Activated CD4-positive, alpha-beta memory T cell treated with anti-CD3 and anti-CD28 coated beads, Interleukin-2, amount 10 ng/mL, durations not matched to agents 7 days and 5 days (primary cell): ENCODE data around the gene PRSS57. TPM values are rescaled to one million over a fixed set of nuclear protein-coding genes. Genes with fewer than 3 reads are reported as not detected.

Experiments used
- CTCF ChIA-PET: fragments of 350-600 bp; sonication (Branson Sonifier 250); formaldehyde crosslinking; loops from one replicate; lab custom pipeline; 2021; ENCODE audit warnings: antibody characterized with exemption, inconsistent platforms; lab: Charles Lee
- POLR2A ChIA-PET: fragments of 350-600 bp; sonication (Branson Sonifier 250); formaldehyde crosslinking; loops from one replicate; lab custom pipeline; 2021; ENCODE audit warnings: antibody characterized with exemption; lab: Charles Lee
- DNase-seq: peaks from one replicate; pipeline ENCODE4 v3.0.0-alpha.2; 2020
- H3K27ac Mint-ChIP-seq: one replicate; pipeline ENCODE4 v1.8.0; 2021; ENCODE audit warnings: mild to moderate bottlenecking, mixed read lengths
- H3K27me3 Mint-ChIP-seq: one replicate; pipeline ENCODE4 v1.8.0; 2021; ENCODE audit warnings: mixed read lengths
- H3K36me3 Mint-ChIP-seq: one replicate; pipeline ENCODE4 v1.8.0; 2021; ENCODE audit warnings: low read depth, mixed read lengths
- H3K4me1 Mint-ChIP-seq: one replicate; pipeline ENCODE4 v1.8.0; 2021; ENCODE audit warnings: mixed read lengths
- H3K4me3 Mint-ChIP-seq: one replicate; pipeline ENCODE4 v1.8.0; 2021; ENCODE audit warnings: mild to moderate bottlenecking, mixed read lengths
- H3K9me3 Mint-ChIP-seq: one replicate; pipeline ENCODE4 v1.8.0; 2021; ENCODE audit warnings: mixed read lengths
- total RNA-seq, 2 experiments: library from RNA; stranded (reverse); gene quantifications; one replicate each; pipeline ENCODE4 v1.2.3, GENCODE V29; 2021

Gene PRSS57
- total RNA-seq, 2 experiments from 2014 or later, result not detected

- H3K9me3 Mint-ChIP-seq, result no peaks in the 10 kb centered on the region
- CTCF ChIA-PET, result no interaction called here
- POLR2A ChIA-PET, result no interaction called here
- no peak overlapping the region for H3K4me3 Mint-ChIP-seq
- H3K4me1 Mint-ChIP-seq, result peaks cover 48% of the 10 kb centered on the region
- peaks cover 47% of the 10 kb centered on the region for H3K36me3 Mint-ChIP-seq
- H3K27me3 Mint-ChIP-seq, result no peaks in the 10 kb centered on the region
- DNase-seq, result no peak
- peak overlapping the region; percentile 31 for H3K27ac Mint-ChIP-seq
Observed at GRCh38 chr19:656751-657559, 38.3 kb downstream of the PRSS57 start.

DNA sequence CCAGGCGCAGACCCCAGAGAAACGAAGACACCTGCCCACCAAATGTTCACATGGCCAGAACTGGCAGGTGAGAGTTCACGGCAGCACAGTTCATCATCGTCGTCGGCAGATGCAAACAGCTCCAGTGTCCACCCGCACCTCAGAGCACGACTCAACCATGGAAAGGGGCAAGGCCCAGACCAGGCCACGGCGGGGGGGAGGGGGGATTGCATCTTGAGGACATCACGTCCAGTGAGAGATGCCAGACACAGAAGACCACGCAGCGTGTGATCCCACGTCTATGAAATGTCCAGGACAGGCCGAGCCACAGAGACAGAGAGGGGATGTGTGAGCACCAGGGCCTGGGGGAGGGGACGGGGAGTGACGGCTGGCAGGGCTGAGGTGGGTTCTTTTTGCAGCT lies 39.6 kb downstream of the PRSS57 start:
- no peak for DNase-seq
- ChIA-PET CTCF (no interaction called here), POLR2A (interaction anchor here (1.1 kb wide), 1 partner anchor 15 kb away, joined by 3 read pairs; no protein-coding TSS in a partner anchor)
- H3K4me3 Mint-ChIP-seq, result no peak overlapping the region
- H3K27me3 Mint-ChIP-seq, result no peaks in the 10 kb centered on the region
- no peaks in the 10 kb centered on the region for H3K9me3 Mint-ChIP-seq
- H3K4me1 Mint-ChIP-seq, result peaks cover 43% of the 10 kb centered on the region
- H3K27ac Mint-ChIP-seq, result no peak overlapping the region
- H3K36me3 Mint-ChIP-seq, result peaks cover 39% of the 10 kb centered on the region

GRCh38 chr19:653425-653824 lies 41.8 kb downstream of the PRSS57 start:
- H3K9me3 Mint-ChIP-seq, result no peaks in the 10 kb centered on the region
- no peak overlapping the region for H3K27ac Mint-ChIP-seq
- H3K4me3 Mint-ChIP-seq, result no peak overlapping the region
- H3K36me3 Mint-ChIP-seq, result peaks cover 38% of the 10 kb centered on the region
- DNase-seq, result no peak
- H3K4me1 Mint-ChIP-seq, result peaks cover 23% of the 10 kb centered on the region
- no peaks in the 10 kb centered on the region for H3K27me3 Mint-ChIP-seq
- ChIA-PET CTCF (no interaction called here), POLR2A (no interaction called here)

DNA sequence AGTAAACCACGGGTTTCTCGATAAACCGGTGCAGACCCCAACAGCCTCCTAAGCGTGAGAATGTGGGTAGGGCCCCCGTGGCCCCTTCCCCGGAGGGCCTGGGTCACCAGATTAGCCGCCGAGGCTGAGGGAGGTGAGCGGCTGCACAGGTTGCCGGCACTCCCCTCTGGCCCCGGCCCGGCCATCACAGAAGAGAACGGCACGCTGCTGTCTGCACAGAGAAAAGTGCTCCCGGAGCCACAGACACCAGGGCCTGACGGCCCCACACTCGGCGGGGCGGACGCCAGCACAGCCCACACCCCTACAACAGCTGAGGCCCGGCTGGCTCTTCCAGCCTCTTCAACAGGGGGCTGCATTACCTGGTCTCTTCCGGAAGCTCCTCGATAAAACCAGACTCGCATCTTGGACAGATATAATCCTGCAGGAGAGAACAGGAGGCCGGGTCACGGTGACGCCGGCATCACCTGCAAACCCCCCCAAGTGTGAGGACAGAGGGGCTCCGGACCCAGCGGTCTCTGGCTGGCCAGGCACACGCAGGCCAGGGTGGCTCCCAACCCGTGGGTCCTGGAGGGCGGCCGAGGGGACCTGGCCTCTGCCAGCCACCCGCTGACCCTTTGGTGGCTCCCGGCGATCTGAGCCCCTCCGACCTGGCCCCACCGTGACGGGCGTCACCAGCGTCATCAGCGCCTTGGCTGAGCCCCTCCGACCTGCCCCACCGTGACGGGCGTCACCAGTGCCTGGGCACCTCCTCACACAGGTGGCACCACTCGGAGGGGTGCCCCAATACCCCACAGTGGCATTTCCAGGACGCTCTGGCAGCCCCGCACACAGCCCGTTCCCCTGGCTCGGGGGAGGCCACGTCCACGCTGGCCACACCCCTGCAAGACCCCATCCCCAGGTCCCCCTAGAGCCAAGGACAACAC lies 42.5 kb downstream of the PRSS57 start:
- POLR2A ChIA-PET, result interaction anchor here (0.6 kb wide), 1 partner anchor 1252 kb away, joined by 3 read pairs; no protein-coding TSS in a partner anchor
- CTCF ChIA-PET, result no interaction called here
- no peak for DNase-seq
- peaks cover 41% of the 10 kb centered on the region for H3K36me3 Mint-ChIP-seq
- H3K9me3 Mint-ChIP-seq, result no peaks in the 10 kb centered on the region
- no peaks in the 10 kb centered on the region for H3K27me3 Mint-ChIP-seq
- H3K4me1 Mint-ChIP-seq, result peaks cover 21% of the 10 kb centered on the region
- H3K27ac Mint-ChIP-seq, result no peak overlapping the region
- no peak overlapping the region for H3K4me3 Mint-ChIP-seq

DNA sequence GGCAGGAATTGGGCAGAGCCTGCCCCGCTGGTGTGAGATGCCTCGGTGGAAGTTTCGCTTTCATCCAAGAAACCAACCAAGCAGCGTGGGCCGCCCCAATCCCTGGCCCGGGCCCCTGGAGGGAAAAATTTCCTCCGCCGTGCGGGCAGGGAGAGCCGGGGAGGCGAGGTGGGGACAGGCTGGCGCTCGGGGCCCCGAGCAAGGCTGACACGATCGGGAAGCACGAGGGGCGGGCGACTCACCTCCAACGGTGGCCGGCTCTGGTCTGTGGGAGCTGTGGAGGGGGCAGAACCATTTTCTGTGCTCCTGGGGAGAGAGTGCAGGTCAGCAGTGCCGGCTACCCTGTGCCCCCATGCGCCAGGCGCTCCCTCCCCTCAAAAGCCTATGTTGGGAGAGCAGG lies 43.3 kb downstream of the PRSS57 start:
- Mint-ChIP-seq H3K36me3 (peaks cover 37% of the 10 kb centered on the region), H3K9me3 (no peaks in the 10 kb centered on the region), H3K27ac (no peak overlapping the region), H3K4me1 (peaks cover 15% of the 10 kb centered on the region), H3K4me3 (no peak overlapping the region), H3K27me3 (no peaks in the 10 kb centered on the region)
- POLR2A ChIA-PET, result interaction anchor here (0.6 kb wide), 1 partner anchor 1252 kb away, joined by 3 read pairs; no protein-coding TSS in a partner anchor
- DNase-seq, result no peak
- CTCF ChIA-PET, result no interaction called here

- DNase-seq, result no peak
- ChIA-PET CTCF (no interaction called here), POLR2A (no interaction called here)
- Mint-ChIP-seq H3K4me3 (no peak overlapping the region), H3K36me3 (peaks cover 36% of the 10 kb centered on the region), H3K27me3 (no peaks in the 10 kb centered on the region), H3K4me1 (peaks cover 12% of the 10 kb centered on the region), H3K9me3 (no peaks in the 10 kb centered on the region), H3K27ac (no peak overlapping the region)
Observed at GRCh38 chr19:651114-651818, 44.0 kb downstream of the PRSS57 start.

DNA sequence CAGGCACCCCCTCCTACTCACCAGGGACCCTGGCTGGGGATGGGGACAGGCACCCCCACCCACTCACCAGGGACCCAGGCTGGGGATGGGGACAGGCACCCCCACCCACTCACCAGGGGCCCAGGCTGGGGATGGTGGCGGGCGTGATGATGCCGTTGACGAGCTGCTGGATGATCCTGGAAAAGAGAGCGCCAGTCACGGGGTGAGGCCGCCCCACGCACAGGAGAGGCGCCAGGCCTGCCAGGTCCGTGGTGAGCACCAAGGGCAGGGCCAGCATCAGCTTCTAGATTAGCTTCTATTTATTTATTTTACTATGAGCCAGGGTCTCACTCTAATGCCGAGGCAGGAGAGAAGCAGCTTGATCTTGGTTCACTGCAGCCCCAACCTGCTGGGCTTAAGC lies 45.1 kb downstream of the PRSS57 start:
- Mint-ChIP-seq H3K9me3 (no peaks in the 10 kb centered on the region), H3K27ac (no peak overlapping the region), H3K36me3 (peaks cover 28% of the 10 kb centered on the region), H3K4me3 (no peak overlapping the region), H3K4me1 (peaks cover 7% of the 10 kb centered on the region), H3K27me3 (no peaks in the 10 kb centered on the region)
- ChIA-PET POLR2A (no interaction called here), CTCF (interaction anchor here (1.2 kb wide), 1 partner anchor 8 kb away, joined by 3 read pairs; no protein-coding TSS in a partner anchor)
- no peak for DNase-seq

DNA sequence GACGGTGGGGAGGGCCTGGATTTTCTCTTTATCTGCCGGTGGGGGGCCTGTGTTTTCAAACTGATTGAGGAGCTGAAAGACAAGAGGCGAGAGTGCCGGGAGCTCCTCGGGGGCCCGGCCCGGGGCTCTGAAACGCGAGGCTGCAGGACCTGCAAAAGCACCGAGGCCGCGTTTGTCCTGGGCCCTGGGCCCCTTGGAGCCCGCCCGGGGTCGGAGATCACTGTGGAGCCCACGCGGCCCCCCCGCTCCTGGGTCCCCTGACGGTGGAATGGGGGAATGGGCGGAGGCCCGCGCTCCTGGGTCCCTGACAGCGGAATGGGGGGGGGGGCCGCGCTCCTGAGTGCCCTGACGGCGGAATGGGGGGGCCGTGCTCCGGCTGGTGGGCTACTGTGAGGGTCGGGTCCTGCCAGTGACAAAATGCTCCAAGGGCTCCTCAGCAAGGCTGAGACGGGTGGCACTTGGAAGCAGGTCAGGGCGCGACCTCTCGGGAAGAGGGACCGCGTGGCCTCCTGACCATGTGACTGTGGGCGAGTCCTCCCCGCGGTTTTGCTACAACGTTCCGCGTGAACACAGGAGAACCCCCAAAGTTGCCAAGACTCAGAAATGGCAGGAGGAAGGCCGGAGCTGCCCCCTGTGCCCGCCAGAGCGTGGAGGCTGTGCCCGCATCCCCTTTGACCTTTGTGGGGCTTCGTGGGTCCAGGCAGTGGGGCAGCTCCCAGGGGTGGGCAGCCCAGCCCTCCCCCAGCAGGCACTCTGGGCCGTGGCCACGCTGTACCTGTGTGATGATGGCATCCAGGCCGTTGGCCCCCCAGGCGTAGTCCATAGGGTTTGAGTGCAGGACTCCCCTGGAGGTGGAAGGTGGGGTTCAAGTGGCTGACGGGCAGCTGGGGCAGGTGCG lies 46.1 kb downstream of the PRSS57 start:
- Mint-ChIP-seq H3K9me3 (no peaks in the 10 kb centered on the region), H3K27ac (no peak overlapping the region), H3K36me3 (peaks cover 25% of the 10 kb centered on the region), H3K4me1 (peaks cover 3% of the 10 kb centered on the region), H3K27me3 (no peaks in the 10 kb centered on the region), H3K4me3 (no peak overlapping the region)
- CTCF ChIA-PET, result interaction anchor here (1.2 kb wide), 1 partner anchor 7 kb away, joined by 3 read pairs; no protein-coding TSS in a partner anchor
- no peak for DNase-seq
- POLR2A ChIA-PET, result no interaction called here

DNA sequence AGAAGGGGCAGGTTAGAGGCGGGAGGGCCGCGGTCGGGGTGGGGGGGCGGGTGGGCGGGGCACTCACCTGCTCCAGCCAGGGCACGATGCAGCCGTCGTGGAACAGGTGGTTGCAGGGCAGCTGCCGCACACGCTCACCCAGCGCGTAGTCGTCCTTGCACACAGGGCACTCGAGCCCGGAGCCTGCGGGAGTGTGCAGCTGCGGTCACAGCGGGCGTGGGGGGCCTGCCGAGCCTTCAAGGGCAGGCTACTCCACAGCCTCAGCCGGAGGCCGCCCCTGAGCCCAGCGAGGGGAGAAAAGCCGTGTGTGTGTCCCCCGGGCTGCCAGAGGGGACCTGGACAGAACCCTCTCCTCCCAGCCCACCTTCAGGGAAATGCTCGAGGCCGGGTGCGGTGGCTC lies 46.9 kb downstream of the PRSS57 start:
- H3K4me1 Mint-ChIP-seq, result peaks cover 2% of the 10 kb centered on the region
- CTCF ChIA-PET, result no interaction called here

DNA sequence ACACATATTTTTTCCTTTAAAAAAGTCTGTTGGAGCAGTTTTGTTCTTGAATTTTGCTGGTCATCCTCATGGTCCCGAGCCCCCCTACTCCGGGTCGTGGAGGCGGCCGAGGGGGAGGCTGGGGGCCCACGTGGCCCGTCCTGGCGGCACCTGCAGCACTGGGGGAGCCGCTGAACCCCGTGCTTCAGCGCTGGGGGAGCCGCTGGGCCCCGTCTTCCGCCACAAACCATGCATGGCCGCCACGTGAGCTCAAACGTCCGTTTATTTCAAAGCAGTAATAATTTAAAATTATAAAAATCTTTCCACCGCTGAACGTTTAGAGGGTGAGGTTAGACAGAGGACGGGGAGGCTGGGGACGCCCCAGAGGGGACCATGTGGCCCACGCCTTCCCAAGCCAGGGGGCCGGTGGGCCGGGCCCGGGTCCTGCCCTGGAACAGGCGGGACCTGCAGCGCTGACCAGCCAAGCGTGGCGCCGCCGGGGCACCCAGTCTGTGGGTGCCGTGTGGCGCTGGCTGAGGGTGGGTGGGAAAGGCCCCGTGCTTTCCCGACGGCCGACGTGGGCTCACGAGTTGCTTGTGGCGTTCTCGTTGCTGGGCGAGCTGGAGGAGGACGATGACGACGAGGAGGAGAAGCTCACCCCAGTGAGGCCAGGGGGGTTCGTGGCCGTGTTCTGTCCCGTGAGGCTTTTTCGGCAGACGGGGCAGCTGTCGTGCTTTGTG lies 47.5 kb downstream of the PRSS57 start:
- CTCF ChIA-PET, result no interaction called here
- no peak overlapping the region for H3K4me3 Mint-ChIP-seq

More for the DNA sequence above, 46.9 kb downstream of the PRSS57 start:
- H3K27ac Mint-ChIP-seq, result no peak overlapping the region
- no peak for DNase-seq
- no peaks in the 10 kb centered on the region for H3K27me3 Mint-ChIP-seq
- H3K4me3 Mint-ChIP-seq, result no peak overlapping the region
- no peaks in the 10 kb centered on the region for H3K9me3 Mint-ChIP-seq
- POLR2A ChIA-PET, result no interaction called here
- peaks cover 21% of the 10 kb centered on the region for H3K36me3 Mint-ChIP-seq

DNA sequence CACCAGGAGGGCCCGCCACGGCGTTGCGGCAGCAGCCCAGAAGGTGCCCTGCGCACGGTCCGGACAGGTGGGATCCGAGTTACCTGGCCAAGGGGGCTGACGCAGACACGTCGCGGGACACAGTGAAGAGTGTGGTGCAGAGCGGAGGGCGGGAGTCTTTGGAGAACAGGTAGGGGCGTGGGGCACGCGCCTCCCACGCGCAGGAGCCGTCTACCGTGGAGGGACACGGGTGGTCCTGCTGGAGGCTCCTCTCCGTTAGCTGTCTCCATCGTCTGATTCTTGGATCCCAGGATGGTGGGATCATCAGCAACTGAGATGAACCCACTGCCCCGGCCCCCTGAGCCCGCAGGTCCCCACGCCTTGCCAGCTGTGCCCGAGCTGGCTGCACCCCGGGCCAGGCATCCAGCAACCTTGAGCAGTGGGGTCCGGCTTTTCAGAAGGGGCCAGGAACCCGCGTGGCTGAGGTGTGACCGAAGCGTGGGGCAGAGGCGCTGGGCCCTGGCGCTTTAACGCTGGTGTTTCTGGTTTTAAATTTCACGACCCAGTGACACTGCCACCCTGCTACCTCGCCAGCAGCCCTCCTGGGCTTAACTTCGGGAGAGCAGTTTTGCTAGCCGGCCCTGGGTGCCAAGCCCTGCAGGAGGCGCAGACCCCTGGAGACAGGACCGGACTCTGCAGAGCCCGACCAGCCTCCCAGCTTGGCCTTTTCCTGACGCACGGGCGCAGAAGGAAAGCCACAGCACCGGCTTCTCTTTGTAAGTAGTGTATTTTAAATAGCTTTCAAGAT lies 48.3 kb downstream of the PRSS57 start:
- Mint-ChIP-seq H3K27ac (no peak overlapping the region), H3K27me3 (no peaks in the 10 kb centered on the region), H3K9me3 (no peaks in the 10 kb centered on the region), H3K4me1 (peaks cover 2% of the 10 kb centered on the region), H3K4me3 (no peak overlapping the region), H3K36me3 (peaks cover 18% of the 10 kb centered on the region)
- DNase-seq, result no peak
- POLR2A ChIA-PET, result interaction anchor here (1.1 kb wide), 1 partner anchor 14 kb away, joined by 4 read pairs; no protein-coding TSS in a partner anchor
- CTCF ChIA-PET, result no interaction called here

More for the DNA sequence above, 47.5 kb downstream of the PRSS57 start:
- Mint-ChIP-seq H3K36me3 (peaks cover 18% of the 10 kb centered on the region), H3K27me3 (no peaks in the 10 kb centered on the region), H3K9me3 (no peaks in the 10 kb centered on the region), H3K27ac (no peak overlapping the region), H3K4me1 (peaks cover 2% of the 10 kb centered on the region)
- DNase-seq, result no peak
- POLR2A ChIA-PET, result interaction anchor here (1.1 kb wide), 1 partner anchor 13 kb away, joined by 4 read pairs; no protein-coding TSS in a partner anchor
